Measurements from ENCODE around the gene PKN1. TPM values are rescaled to one million over a fixed set of nuclear protein-coding genes. Genes with fewer than 3 reads are reported as not detected.

PKN1 gene
- total and polyA plus RNA-seq, 9 of the 15 experiments (the other 6 are each of a cell fraction or from before 2014, with no cell fraction given), result 0.30 to 228 (median 77.5) TPM

GRCh38 chr19:14402332-14403144 is 30.6 kb upstream of the PKN1 start (continued):
- TF ChIP-seq ZBTB12 (CRISPR knock-in tag; IDR thresholded peaks at IDR 0.05) (no peak), ZNF263 (CRISPR knock-in tag; IDR thresholded peaks at IDR 0.05; ENCODE audit: borderline replicate concordance) (peak; percentile 56; the same call in 1 of the 2 replicates), TRIM28 (IDR thresholded peaks at IDR 0.05) (no peak), ARID1B (IDR thresholded peaks at IDR 0.05) (peak; percentile 20; the same call in 1 of the 2 replicates), DNMT1 (IDR thresholded peaks at IDR 0.05) (no peak), ERF (CRISPR knock-in tag; IDR thresholded peaks at IDR 0.05) (no peak), ZNF785 (CRISPR knock-in tag; IDR thresholded peaks at IDR 0.05) (no peak), HNRNPLL (IDR thresholded peaks at IDR 0.05; ENCODE audit: low read depth, low read length, poor library complexity, severe bottlenecking) (no peak), C11orf30 (IDR thresholded peaks at IDR 0.05; ENCODE audit: low read depth) (no peak), RFX5 (IDR thresholded peaks at IDR 0.05; ENCODE audit: low read depth, low read length) (no peak), CEBPG (CRISPR knock-in tag; IDR thresholded peaks at IDR 0.05) (no peak), CEBPG (tag; conservative IDR thresholded peaks at IDR 0.05 in 1 of 2, IDR thresholded peaks at IDR 0.05 in 1 of 2) (no peak), PTRF (tag; IDR thresholded peaks at IDR 0.05) (no peak), MEIS2 (IDR thresholded peaks at IDR 0.05; ENCODE audit: partially characterized antibody) (no peak), SAFB (IDR thresholded peaks at IDR 0.05; ENCODE audit: borderline replicate concordance, low read depth, low read length) (no peak), SREBF2 (CRISPR knock-in tag; IDR thresholded peaks at IDR 0.05) (no peak), ARID3A (IDR thresholded peaks at IDR 0.05; ENCODE audit: borderline replicate concordance, low read depth, low read length) (no peak), FOSL1 (tag; conservative IDR thresholded peaks at IDR 0.05) (peak; percentile 91), BRD4 (IDR thresholded peaks at IDR 0.05) (no peak)
- TF ChIP-seq, protein P1, sequence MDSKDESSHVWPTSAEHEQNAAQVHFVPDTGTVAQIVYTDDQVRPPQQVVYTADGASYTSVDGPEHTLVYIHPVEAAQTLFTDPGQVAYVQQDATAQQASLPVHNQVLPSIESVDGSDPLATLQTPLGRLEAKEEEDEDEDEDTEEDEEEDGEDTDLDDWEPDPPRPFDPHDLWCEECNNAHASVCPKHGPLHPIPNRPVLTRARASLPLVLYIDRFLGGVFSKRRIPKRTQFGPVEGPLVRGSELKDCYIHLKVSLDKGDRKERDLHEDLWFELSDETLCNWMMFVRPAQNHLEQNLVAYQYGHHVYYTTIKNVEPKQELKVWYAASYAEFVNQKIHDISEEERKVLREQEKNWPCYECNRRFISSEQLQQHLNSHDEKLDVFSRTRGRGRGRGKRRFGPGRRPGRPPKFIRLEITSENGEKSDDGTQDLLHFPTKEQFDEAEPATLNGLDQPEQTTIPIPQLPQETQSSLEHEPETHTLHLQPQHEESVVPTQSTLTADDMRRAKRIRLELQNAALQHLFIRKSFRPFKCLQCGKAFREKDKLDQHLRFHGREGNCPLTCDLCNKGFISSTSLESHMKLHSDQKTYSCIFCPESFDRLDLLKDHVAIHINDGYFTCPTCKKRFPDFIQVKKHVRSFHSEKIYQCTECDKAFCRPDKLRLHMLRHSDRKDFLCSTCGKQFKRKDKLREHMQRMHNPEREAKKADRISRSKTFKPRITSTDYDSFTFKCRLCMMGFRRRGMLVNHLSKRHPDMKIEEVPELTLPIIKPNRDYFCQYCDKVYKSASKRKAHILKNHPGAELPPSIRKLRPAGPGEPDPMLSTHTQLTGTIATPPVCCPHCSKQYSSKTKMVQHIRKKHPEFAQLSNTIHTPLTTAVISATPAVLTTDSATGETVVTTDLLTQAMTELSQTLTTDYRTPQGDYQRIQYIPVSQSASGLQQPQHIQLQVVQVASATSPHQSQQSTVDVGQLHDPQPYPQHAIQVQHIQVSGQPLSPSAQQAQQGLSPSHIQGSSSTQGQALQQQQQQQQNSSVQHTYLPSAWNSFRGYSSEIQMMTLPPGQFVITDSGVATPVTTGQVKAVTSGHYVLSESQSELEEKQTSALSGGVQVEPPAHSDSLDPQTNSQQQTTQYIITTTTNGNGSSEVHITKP (IDR thresholded peaks at IDR 0.05; ENCODE audit: partially characterized antibody), result no peak
- TF ChIP-seq, protein P2, sequence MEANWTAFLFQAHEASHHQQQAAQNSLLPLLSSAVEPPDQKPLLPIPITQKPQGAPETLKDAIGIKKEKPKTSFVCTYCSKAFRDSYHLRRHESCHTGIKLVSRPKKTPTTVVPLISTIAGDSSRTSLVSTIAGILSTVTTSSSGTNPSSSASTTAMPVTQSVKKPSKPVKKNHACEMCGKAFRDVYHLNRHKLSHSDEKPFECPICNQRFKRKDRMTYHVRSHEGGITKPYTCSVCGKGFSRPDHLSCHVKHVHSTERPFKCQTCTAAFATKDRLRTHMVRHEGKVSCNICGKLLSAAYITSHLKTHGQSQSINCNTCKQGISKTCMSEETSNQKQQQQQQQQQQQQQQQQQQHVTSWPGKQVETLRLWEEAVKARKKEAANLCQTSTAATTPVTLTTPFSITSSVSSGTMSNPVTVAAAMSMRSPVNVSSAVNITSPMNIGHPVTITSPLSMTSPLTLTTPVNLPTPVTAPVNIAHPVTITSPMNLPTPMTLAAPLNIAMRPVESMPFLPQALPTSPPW (CRISPR knock-in tag; IDR thresholded peaks at IDR 0.05), result peak; percentile 74
